PC-9 (cell line): ENCODE results near the gene DHRS13. TPM values are rescaled to one million over a fixed set of nuclear protein-coding genes. Genes with fewer than 3 reads are reported as not detected.

ENCODE experiments used
- BruUV-seq: library from RNA; stranded (reverse); fragments of 400-500 nt; replicated peaks from 2 replicates; lab custom pipeline; 2021; lab: Mats Ljungman, UMichigan
- CTCF ChIA-PET: fragments of 300-600 bp; sonication (Branson Sonifier 250); formaldehyde crosslinking; loops from one replicate; lab custom pipeline; 2022; ENCODE audit warnings: antibody characterized with exemption; lab: Charles Lee
- POLR2A ChIA-PET: fragments of 300-600 bp; sonication (Branson Sonifier 250); formaldehyde crosslinking; loops from one replicate; lab custom pipeline; 2022; ENCODE audit warnings: antibody characterized with exemption; ENCODE audit not compliant: unreplicated experiment; lab: Charles Lee
- DNase-seq, 2 experiments: peaks; one replicate each; pipeline versions ENCODE4 v3.0.0 to v3.0.0-alpha.2; 2015 to 2022; ENCODE audit warnings: mixed read lengths in 1 of 2
- H2AFZ ChIP-seq: fragments of 200-600 bp; sonication (generic); 2 replicates; pipeline ENCODE4 v1.8.1; 2017; ENCODE audit warnings: antibody characterized with exemption
- H3F3A ChIP-seq: fragments of 200-600 bp; sonication (generic); 2 replicates; pipeline ENCODE4 v1.8.1; 2017; ENCODE audit warnings: antibody characterized with exemption, mild to moderate bottlenecking, low read depth; ENCODE audit not compliant: insufficient read depth
- H3K27ac ChIP-seq: fragments of 200-600 bp; sonication (generic); 2 replicates; pipeline ENCODE4 v1.6.1; 2016; ENCODE audit warnings: mixed run types
- H3K27me3 ChIP-seq: fragments of 200-600 bp; sonication (generic); 2 replicates; pipeline ENCODE4 v1.6.1; 2016; ENCODE audit warnings: low read depth, mixed run types; ENCODE audit not compliant: insufficient read depth
- H3K36me3 ChIP-seq: fragments of 200-600 bp; sonication (generic); 2 replicates; pipeline ENCODE4 v1.6.1; 2016; ENCODE audit warnings: low read depth, mixed run types
- H3K4me1 ChIP-seq: fragments of 200-600 bp; sonication (generic); replicated peaks from 2 replicates; pipeline ENCODE4 v1.6.1; 2016; ENCODE audit warnings: mixed run types; ENCODE audit not compliant: insufficient read depth
- H3K4me2 ChIP-seq: fragments of 200-600 bp; sonication (generic); 2 replicates; pipeline ENCODE4 v1.6.1; 2017; ENCODE audit warnings: mixed run types
- H3K4me3 ChIP-seq: fragments of 200-600 bp; sonication (generic); 2 replicates; pipeline ENCODE4 v1.6.1; 2016; ENCODE audit warnings: mixed run types
- H3K79me2 ChIP-seq: fragments of 200-600 bp; sonication (generic); 2 replicates; pipeline ENCODE4 v1.6.1; 2017; ENCODE audit warnings: low read depth, mixed run types
- H3K9me2 ChIP-seq: fragments of 200-600 bp; sonication (generic); 2 replicates; pipeline ENCODE4 v1.8.1; 2017; ENCODE audit warnings: mild to moderate bottlenecking; ENCODE audit not compliant: insufficient read depth
- H3K9me3 ChIP-seq: fragments of 200-600 bp; sonication (generic); 2 replicates; pipeline ENCODE4 v1.8.1; 2016; ENCODE audit warnings: low read depth; ENCODE audit not compliant: insufficient read depth
- H4K20me1 ChIP-seq: fragments of 200-600 bp; sonication (generic); 2 replicates; pipeline ENCODE4 v1.8.1; 2017; ENCODE audit not compliant: insufficient read depth
- EZH2 ChIP-seq: fragments of 200-600 bp; sonication (generic); IDR thresholded peaks from 2 replicates; pipeline ENCODE4 v1.8.0; 2017; ENCODE audit warnings: antibody characterized with exemption, low read depth
- intact Hi-C: fragments of 100-400 bp; cut with micrococcal nuclease; formaldehyde crosslinking; loops from one replicate; pipeline ENCODE4 v1.10.0; 2022; ENCODE audit not compliant: unreplicated experiment
- total RNA-seq: library from RNA; stranded (reverse); gene quantifications from 2 replicates; pipeline ENCODE4 v1.2.3, GENCODE V29; 2021
- TF ChIP-seq, protein P1 (sequence below): fragments of 200-600 bp; sonication (generic); conservative IDR thresholded peaks from 2 replicates; pipeline ENCODE4 v1.6.1; 2017; ENCODE audit warnings: mixed run types, antibody characterized with exemption, mild to moderate bottlenecking, moderate library complexity

Gene DHRS13
- total RNA-seq, 1 experiment from 2014 or later: 15.8 TPM

DNA sequence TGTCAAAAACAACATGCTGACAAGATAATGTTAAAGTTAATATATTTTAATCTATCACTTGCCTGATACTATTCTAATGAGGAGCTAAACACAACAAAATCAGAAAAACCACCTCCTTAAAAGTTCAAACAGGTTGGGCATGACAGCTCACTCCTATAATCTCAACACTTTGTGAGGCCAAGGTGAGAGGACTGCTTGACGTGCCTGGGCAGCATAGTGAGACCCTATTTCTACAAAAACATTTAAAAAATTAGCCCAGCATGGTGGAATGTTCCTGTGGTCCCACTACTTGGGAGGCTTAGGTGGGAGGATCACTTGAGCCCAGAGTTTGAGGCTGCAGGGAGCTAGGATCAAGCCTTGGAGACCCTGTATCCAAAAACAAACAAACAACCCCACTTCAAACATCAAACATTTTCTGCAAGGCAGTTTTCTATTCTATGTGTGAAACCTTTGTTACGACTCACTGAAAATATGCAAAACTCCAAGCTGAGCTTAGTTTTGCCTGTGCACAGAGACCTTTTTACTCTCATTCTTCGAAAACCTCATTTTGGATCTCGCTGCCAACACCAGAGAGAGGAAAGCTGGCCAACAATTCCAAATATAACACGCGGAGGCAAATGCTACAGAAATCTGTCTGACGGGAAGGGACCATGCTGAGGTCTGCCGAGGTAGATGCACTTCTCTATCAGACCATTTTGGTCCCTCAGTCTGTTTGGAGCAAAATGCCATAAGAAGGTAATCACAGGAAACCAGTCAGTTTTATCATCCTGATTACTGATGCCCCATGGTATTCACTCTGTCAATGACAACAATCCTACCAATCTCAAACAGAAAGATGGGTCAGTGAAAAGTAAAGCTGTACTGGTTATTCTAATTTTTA, 42.2 kb upstream of the DHRS13 start:
- H3K4me1 ChIP-seq: peaks cover 22% of the 10 kb centered on the region
- H3K4me3 ChIP-seq: no peak overlapping the region
- H3K9me3 ChIP-seq: no peaks in the 10 kb centered on the region
- H3K9me2 ChIP-seq: no peaks in the 10 kb centered on the region
- DNase-seq: no peak
- peaks cover 69% of the 10 kb centered on the region for H4K20me1 ChIP-seq
- peaks cover 55% of the 10 kb centered on the region for H3K36me3 ChIP-seq
- no TSS peak for BruUV-seq
- H3K27ac ChIP-seq: no peak overlapping the region
- H3F3A ChIP-seq: peaks cover 41% of the 10 kb centered on the region
- ChIA-PET CTCF (no interaction called here), POLR2A (interaction anchor here (0.6 kb wide), 1 partner anchor 968 kb away, joined by 4 read pairs; no protein-coding TSS in a partner anchor)
- H3K27me3 ChIP-seq: no peaks in the 10 kb centered on the region
- TF ChIP-seq, protein P1, sequence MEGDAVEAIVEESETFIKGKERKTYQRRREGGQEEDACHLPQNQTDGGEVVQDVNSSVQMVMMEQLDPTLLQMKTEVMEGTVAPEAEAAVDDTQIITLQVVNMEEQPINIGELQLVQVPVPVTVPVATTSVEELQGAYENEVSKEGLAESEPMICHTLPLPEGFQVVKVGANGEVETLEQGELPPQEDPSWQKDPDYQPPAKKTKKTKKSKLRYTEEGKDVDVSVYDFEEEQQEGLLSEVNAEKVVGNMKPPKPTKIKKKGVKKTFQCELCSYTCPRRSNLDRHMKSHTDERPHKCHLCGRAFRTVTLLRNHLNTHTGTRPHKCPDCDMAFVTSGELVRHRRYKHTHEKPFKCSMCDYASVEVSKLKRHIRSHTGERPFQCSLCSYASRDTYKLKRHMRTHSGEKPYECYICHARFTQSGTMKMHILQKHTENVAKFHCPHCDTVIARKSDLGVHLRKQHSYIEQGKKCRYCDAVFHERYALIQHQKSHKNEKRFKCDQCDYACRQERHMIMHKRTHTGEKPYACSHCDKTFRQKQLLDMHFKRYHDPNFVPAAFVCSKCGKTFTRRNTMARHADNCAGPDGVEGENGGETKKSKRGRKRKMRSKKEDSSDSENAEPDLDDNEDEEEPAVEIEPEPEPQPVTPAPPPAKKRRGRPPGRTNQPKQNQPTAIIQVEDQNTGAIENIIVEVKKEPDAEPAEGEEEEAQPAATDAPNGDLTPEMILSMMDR: no peak
- TF ChIP-seq EZH2: no peak
- intact Hi-C loops: no loop called here
- H2AFZ ChIP-seq: no peak overlapping the region
- no peak overlapping the region for H3K4me2 ChIP-seq
- H3K79me2 ChIP-seq: peaks cover 98% of the 10 kb centered on the region

DNA sequence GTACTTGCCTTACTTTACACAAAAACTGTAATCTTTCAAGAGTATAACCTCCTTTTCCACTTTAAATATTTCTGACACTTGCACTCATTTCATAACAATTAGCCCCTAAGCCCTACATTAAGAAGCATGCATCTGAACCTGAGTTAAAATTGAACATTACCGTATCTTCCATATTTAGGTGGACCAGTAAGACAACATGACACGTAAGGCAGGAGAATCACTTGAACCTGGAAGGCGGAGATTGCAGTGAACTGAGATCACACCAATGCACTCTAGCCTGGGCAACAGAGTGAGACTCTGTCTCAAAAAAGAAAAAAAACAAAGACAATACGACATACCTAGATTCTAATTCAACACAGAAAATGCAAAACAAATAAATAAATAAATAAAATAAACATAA, 41.5 kb upstream of the DHRS13 start:
- no peak overlapping the region for H3K27ac ChIP-seq
- H3K4me2 ChIP-seq: no peak overlapping the region
- H4K20me1 ChIP-seq: peaks cover 73% of the 10 kb centered on the region
- H3K27me3 ChIP-seq: no peaks in the 10 kb centered on the region
- BruUV-seq: no TSS peak
- no peak for TF ChIP-seq EZH2
- TF ChIP-seq, protein P1: no peak
- peaks cover 47% of the 10 kb centered on the region for H3F3A ChIP-seq
- no peaks in the 10 kb centered on the region for H3K9me2 ChIP-seq
- intact Hi-C loops: no loop called here
- peaks cover 22% of the 10 kb centered on the region for H3K4me1 ChIP-seq
- H3K9me3 ChIP-seq: no peaks in the 10 kb centered on the region
- ChIA-PET CTCF (no interaction called here), POLR2A (interaction anchor here (0.7 kb wide), 1 partner anchor 224 kb away, joined by 3 read pairs; the partner anchor contains the start of gene RPL23A)
- H2AFZ ChIP-seq: no peak overlapping the region
- DNase-seq: no peak
- H3K4me3 ChIP-seq: no peak overlapping the region
- peaks cover 56% of the 10 kb centered on the region for H3K36me3 ChIP-seq
- peaks cover 98% of the 10 kb centered on the region for H3K79me2 ChIP-seq

DNA sequence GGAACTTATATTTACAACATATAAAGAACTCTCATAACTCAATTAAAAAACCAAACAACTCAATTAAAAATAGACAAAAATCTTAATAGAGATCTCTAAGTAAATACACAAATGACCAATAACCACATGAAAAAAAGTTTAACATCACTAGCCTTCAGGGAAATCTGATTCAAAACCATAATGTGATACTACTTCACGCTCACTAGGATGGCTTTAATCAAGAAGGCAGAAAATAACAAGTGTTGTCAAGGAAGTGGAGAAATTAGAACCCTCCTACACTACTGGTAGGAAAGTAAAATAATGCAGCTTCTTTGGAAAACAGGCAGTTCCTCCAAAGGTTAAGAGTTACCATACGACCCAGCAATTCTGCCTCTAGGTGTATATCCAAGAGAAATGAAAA, 40.0 kb upstream of the DHRS13 start:
- DNase-seq: no peak
- no TSS peak for BruUV-seq
- ChIA-PET CTCF (no interaction called here), POLR2A (no interaction called here)
- intact Hi-C loops: no loop called here
- TF ChIP-seq, protein P1: no peak
- no peak for TF ChIP-seq EZH2
- peaks cover 49% of the 10 kb centered on the region; the same call in 1 of the 2 replicates for H3F3A ChIP-seq
- peaks cover 79% of the 10 kb centered on the region for H4K20me1 ChIP-seq
- no peaks in the 10 kb centered on the region for H3K9me3 ChIP-seq
- no peaks in the 10 kb centered on the region for H3K27me3 ChIP-seq
- peaks cover 51% of the 10 kb centered on the region for H3K36me3 ChIP-seq
- H3K27ac ChIP-seq: no peak overlapping the region
- H3K4me2 ChIP-seq: no peak overlapping the region
- H3K79me2 ChIP-seq: peaks cover 98% of the 10 kb centered on the region
- no peak overlapping the region for H2AFZ ChIP-seq
- no peaks in the 10 kb centered on the region for H3K9me2 ChIP-seq
- H3K4me3 ChIP-seq: no peak overlapping the region
- H3K4me1 ChIP-seq: peaks cover 24% of the 10 kb centered on the region
